Parathyroid adenoma (tissue), 2 donors: Measurements from ENCODE around the gene NOL4L.

Source experiments
- H2AFZ ChIP-seq: fragments of 300-600 bp; sonication (generic); one replicate; pipeline ENCODE4 v1.7.0; 2017; ENCODE audit warnings: antibody characterized with exemption, mild to moderate bottlenecking
- H3K27ac ChIP-seq: fragments of 300-600 bp; sonication (generic); one replicate; pipeline ENCODE4 v1.7.0; 2017
- H3K27me3 ChIP-seq: fragments of 300-600 bp; sonication (generic); one replicate; pipeline ENCODE4 v1.7.0; 2017; ENCODE audit warnings: low read length; ENCODE audit not compliant: control insufficient read depth, insufficient read depth
- H3K36me3 ChIP-seq: fragments of 300-600 bp; sonication (generic); one replicate; pipeline ENCODE4 v1.7.0; 2017; ENCODE audit warnings: low read length; ENCODE audit not compliant: control insufficient read depth, insufficient read depth
- H3K4me1 ChIP-seq: fragments of 300-600 bp; sonication (generic); one replicate; pipeline ENCODE4 v1.7.0; 2017; ENCODE audit warnings: control low read depth
- H3K4me2 ChIP-seq: fragments of 300-600 bp; sonication (generic); one replicate; pipeline ENCODE4 v1.7.0; 2017; ENCODE audit warnings: low read length
- H3K4me3 ChIP-seq: fragments of 300-600 bp; sonication (generic); one replicate; pipeline ENCODE4 v1.7.0; 2017; ENCODE audit warnings: low read depth, low read length
- H3K79me2 ChIP-seq: fragments of 300-600 bp; sonication (generic); one replicate; pipeline ENCODE4 v1.7.0; 2017; ENCODE audit warnings: control low read depth
- H3K9ac ChIP-seq: fragments of 300-600 bp; sonication (generic); one replicate; pipeline ENCODE4 v1.7.0; 2017; ENCODE audit warnings: mild to moderate bottlenecking
- H3K9me3 ChIP-seq: fragments of 300-600 bp; sonication (generic); one replicate; pipeline ENCODE4 v1.7.0; 2017; ENCODE audit warnings: low read length; ENCODE audit not compliant: control insufficient read depth
- TF ChIP-seq, protein P1 (sequence below): fragments of 300-600 bp; sonication (generic); IDR thresholded peaks from one replicate; pipeline ENCODE4 v1.7.0; 2017; ENCODE audit warnings: antibody characterized with exemption, mild to moderate bottlenecking
- donor health status: primary hyperparathyroidism.

The NOL4L gene

GRCh38 chr20:32455171-32455900 lies 129.8 kb downstream of the NOL4L start:
- H3K27me3 ChIP-seq, result no peaks in the 10 kb centered on the region
- no peak overlapping the region for H2AFZ ChIP-seq
- peaks cover 3% of the 10 kb centered on the region for H3K79me2 ChIP-seq
- no peaks in the 10 kb centered on the region for H3K36me3 ChIP-seq
- TF ChIP-seq, protein P1, sequence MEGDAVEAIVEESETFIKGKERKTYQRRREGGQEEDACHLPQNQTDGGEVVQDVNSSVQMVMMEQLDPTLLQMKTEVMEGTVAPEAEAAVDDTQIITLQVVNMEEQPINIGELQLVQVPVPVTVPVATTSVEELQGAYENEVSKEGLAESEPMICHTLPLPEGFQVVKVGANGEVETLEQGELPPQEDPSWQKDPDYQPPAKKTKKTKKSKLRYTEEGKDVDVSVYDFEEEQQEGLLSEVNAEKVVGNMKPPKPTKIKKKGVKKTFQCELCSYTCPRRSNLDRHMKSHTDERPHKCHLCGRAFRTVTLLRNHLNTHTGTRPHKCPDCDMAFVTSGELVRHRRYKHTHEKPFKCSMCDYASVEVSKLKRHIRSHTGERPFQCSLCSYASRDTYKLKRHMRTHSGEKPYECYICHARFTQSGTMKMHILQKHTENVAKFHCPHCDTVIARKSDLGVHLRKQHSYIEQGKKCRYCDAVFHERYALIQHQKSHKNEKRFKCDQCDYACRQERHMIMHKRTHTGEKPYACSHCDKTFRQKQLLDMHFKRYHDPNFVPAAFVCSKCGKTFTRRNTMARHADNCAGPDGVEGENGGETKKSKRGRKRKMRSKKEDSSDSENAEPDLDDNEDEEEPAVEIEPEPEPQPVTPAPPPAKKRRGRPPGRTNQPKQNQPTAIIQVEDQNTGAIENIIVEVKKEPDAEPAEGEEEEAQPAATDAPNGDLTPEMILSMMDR, result no peak
- H3K4me3 ChIP-seq, result no peak overlapping the region
- H3K9ac ChIP-seq, result no peak overlapping the region
- peaks cover under 1% of the 10 kb centered on the region for H3K4me1 ChIP-seq
- H3K4me2 ChIP-seq, result no peak overlapping the region
- H3K9me3 ChIP-seq, result no peaks in the 10 kb centered on the region
- H3K27ac ChIP-seq, result no peak overlapping the region

- Histone ChIP-seq H3K36me3 (no peaks in the 10 kb centered on the region), H3K4me1 (peaks cover 4% of the 10 kb centered on the region), H3K4me3 (no peak overlapping the region), H3K27ac (no peak overlapping the region), H3K9ac (no peak overlapping the region), H3K4me2 (no peak overlapping the region), H3K9me3 (no peaks in the 10 kb centered on the region), H3K27me3 (no peaks in the 10 kb centered on the region), H2AFZ (no peak overlapping the region), H3K79me2 (peaks cover 3% of the 10 kb centered on the region)
- TF ChIP-seq, protein P1, result no peak
Observed at GRCh38 chr20:32454164-32455145, 130.7 kb downstream of the NOL4L start.

GRCh38 chr20:32453467-32454163 lies 131.5 kb downstream of the NOL4L start:
- TF ChIP-seq, protein P1, result no peak
- Histone ChIP-seq H3K79me2 (peaks cover 3% of the 10 kb centered on the region), H2AFZ (no peak overlapping the region), H3K4me2 (no peak overlapping the region), H3K36me3 (no peaks in the 10 kb centered on the region), H3K4me1 (peaks cover 4% of the 10 kb centered on the region), H3K27me3 (no peaks in the 10 kb centered on the region), H3K9ac (no peak overlapping the region), H3K9me3 (no peaks in the 10 kb centered on the region), H3K27ac (no peak overlapping the region), H3K4me3 (no peak overlapping the region)

GRCh38 chr20:32452776-32453466 lies 132.2 kb downstream of the NOL4L start:
- Histone ChIP-seq H3K27ac (no peak overlapping the region), H3K79me2 (peaks cover 3% of the 10 kb centered on the region), H3K36me3 (no peaks in the 10 kb centered on the region), H3K4me1 (peaks cover 4% of the 10 kb centered on the region), H2AFZ (no peak overlapping the region), H3K9ac (no peak overlapping the region), H3K4me2 (no peak overlapping the region), H3K4me3 (no peak overlapping the region), H3K9me3 (no peaks in the 10 kb centered on the region), H3K27me3 (no peaks in the 10 kb centered on the region)
- TF ChIP-seq, protein P1, result no peak
